HepG2 (cell line): ENCODE measurements around the gene RGS5. TPM values are rescaled to one million over a fixed set of nuclear protein-coding genes. Genes with fewer than 3 reads are reported as not detected.
"Not testable (repeated sequence)": the region's sequence is repeated elsewhere in the genome, so short reads cannot be mapped to it uniquely, and the experiment has no call there.

Experiments
- ATAC-seq: fragments of 200-7000 bp; cut with Tn5 transposase; 3 replicates; pipeline ENCODE4 v1.9.1; 2020; ENCODE audit warnings: mild to moderate bottlenecking, moderate library complexity
- BruUV-seq: library from RNA; stranded (reverse); fragments of 400-500 nt; replicated peaks from 2 replicates; lab custom pipeline; 2021; lab: Mats Ljungman, UMichigan
- CTCF ChIA-PET: fragments of 300-600 bp; formaldehyde crosslinking; extraction: SDS; loops from one replicate; lab custom pipeline; 2021; ENCODE audit warnings: low total read pairs, inconsistent platforms, low intra/inter-chr PET ratio; lab: Yijun Ruan, JAX
- POLR2A ChIA-PET: fragments of 350-600 bp; sonication (Branson Sonifier 250); formaldehyde crosslinking; loops from one replicate; lab custom pipeline; 2020; ENCODE audit warnings: antibody characterized with exemption, inconsistent platforms; lab: Yijun Ruan, JAX
- DNase-seq: peaks from one replicate; pipeline ENCODE4 v3.0.0-alpha.2; 2015; ENCODE audit warnings: low spot score
- FAIRE-seq: peaks from 3 replicates; lab custom pipeline; 2011; peaks lifted over from hg19 to GRCh38; lab: Jason Lieb, UNC
- H2AFZ ChIP-seq: one replicate; pipeline ENCODE4 v1.6.1; 2011; ENCODE audit warnings: low read length, inconsistent platforms
- H3K27ac ChIP-seq: fragments of 300-600 bp; 3 replicates; pipeline ENCODE4 v1.8.0; 2011; ENCODE audit warnings: mixed run types, mild to moderate bottlenecking, mixed read lengths, low read length, inconsistent platforms; ENCODE audit not compliant: insufficient read depth; ENCODE audit errors: extremely low read length
- H3K27me3 ChIP-seq, 2 experiments: fragments of 200-600 bp in 1 of 2; 2 replicates in 1 of 2; 3 replicates in 1 of 2; pipeline versions ENCODE4 v1.6.0 to v1.8.0; 2011; ENCODE audit warnings: low read length in 2 of 2, mild to moderate bottlenecking in 2 of 2, moderate library complexity in 2 of 2, inconsistent platforms in 1 of 2; ENCODE audit not compliant: insufficient read depth in 2 of 2, control insufficient read depth in 1 of 2
- H3K36me3 ChIP-seq, 2 experiments: fragments of 200-600 bp in 1 of 2; replicated peaks in 1 of 2; 2 replicates in 1 of 2; 3 replicates in 1 of 2; pipeline versions ENCODE4 v1.5.1 to v1.8.0; 2011; ENCODE audit warnings: low read length in 2 of 2, inconsistent platforms in 1 of 2; ENCODE audit not compliant: insufficient read depth in 2 of 2, control insufficient read depth in 1 of 2
- H3K4me1 ChIP-seq: 2 replicates; pipeline ENCODE4 v1.5.1; 2012; ENCODE audit warnings: low read length, inconsistent platforms; ENCODE audit not compliant: insufficient read depth
- H3K4me2 ChIP-seq: 2 replicates; pipeline ENCODE4 v1.6.0; 2011; ENCODE audit warnings: low read depth, low read length, inconsistent platforms
- H3K4me3 ChIP-seq, 3 experiments: fragments of 200-600 bp in 1 of 3; sonication (generic), shearing (Covaris generic) in 1 of 3; replicated peaks in 1 of 3; 2 replicates each; pipeline ENCODE4 v1.5.1; 2011 to 2016; ENCODE audit warnings: low read length in 3 of 3, inconsistent platforms in 2 of 3, low read depth in 2 of 3, mild to moderate bottlenecking in 2 of 3, control low read depth in 1 of 3, mixed read lengths in 1 of 3; ENCODE audit not compliant: insufficient read depth in 1 of 3
- H3K79me2 ChIP-seq: one replicate; pipeline ENCODE4 v1.6.1; 2011; ENCODE audit warnings: low read length, inconsistent platforms; ENCODE audit not compliant: insufficient read depth
- H3K9ac ChIP-seq: 2 replicates; pipeline ENCODE4 v1.6.0; 2011; ENCODE audit warnings: mild to moderate bottlenecking, low read depth, low read length, inconsistent platforms; ENCODE audit not compliant: insufficient read depth
- H3K9me3 ChIP-seq: 2 replicates; pipeline ENCODE4 v1.5.1; 2012; ENCODE audit warnings: mild to moderate bottlenecking, low read length
- H4K20me1 ChIP-seq: 2 replicates; pipeline ENCODE4 v1.6.0; 2011; ENCODE audit warnings: inconsistent platforms, mild to moderate bottlenecking, low read length, moderate library complexity; ENCODE audit not compliant: insufficient read depth
- FOXO1 ChIP-seq: sonication (generic); formaldehyde crosslinking; IDR thresholded peaks from 2 replicates; pipeline ENCODE4 v1.4.0; 2020; ENCODE audit warnings: missing genetic modification reagents
- RBM22 ChIP-seq: fragments of 200-400 bp; formaldehyde crosslinking; optimal IDR thresholded peaks from 2 replicates; pipeline ENCODE3; 2017; ENCODE audit warnings: mild to moderate bottlenecking, low read length, moderate library complexity
- SIN3A ChIP-seq: IDR thresholded peaks from 2 replicates; pipeline ENCODE4 v1.6.1; 2011; ENCODE audit warnings: low read depth, mild to moderate bottlenecking, control low read depth, low read length, borderline replicate concordance
- SRSF9 ChIP-seq: fragments of 200-400 bp; formaldehyde crosslinking; IDR thresholded peaks from 2 replicates; pipeline ENCODE4 v1.6.1; 2018; ENCODE audit warnings: borderline replicate concordance, mild to moderate bottlenecking, low read depth, low read length; ENCODE audit not compliant: insufficient read depth, poor library complexity, severe bottlenecking
- ZNF333 ChIP-seq: sonication (generic); formaldehyde crosslinking; IDR thresholded peaks from 2 replicates; pipeline ENCODE4 v1.4.0; 2020; ENCODE audit warnings: mild to moderate bottlenecking, missing genetic modification reagents, borderline replicate concordance
- ZNF451 ChIP-seq: sonication (generic); formaldehyde crosslinking; IDR thresholded peaks from 2 replicates; pipeline ENCODE4 v1.5.0; 2020; ENCODE audit warnings: mild to moderate bottlenecking, missing genetic modification reagents
- WGBS: methylation state at CpG from one replicate; pipeline ENCODE4 v1.1.6; 2017; ENCODE audit warnings: low lambda C conversion rate; 5-methylcytosine and 5-hydroxymethylcytosine counted together
- in situ Hi-C: cut with HindIII; loops from 2 replicates; pipeline ENCODE4 v1.10.0; 2017; ENCODE audit warnings: low pct_unique_long_range_greater_than_20kb; ENCODE audit not compliant: extremely low pct_ligation_motif_present
- intact Hi-C: fragments of 100-400 bp; cut with micrococcal nuclease; formaldehyde crosslinking; loops from one replicate; pipeline ENCODE4 v1.10.0; 2022; ENCODE audit not compliant: unreplicated experiment
- polyA plus RNA-seq, 8 experiments: library from polyadenylated mRNA; depleted of rRNA in 3 of 8; stranded (reverse) in 7 of 8; unstranded in 1 of 8; fragments of >200 nt; fragmentation: Illumina TruSeq in 4 of 8; extraction: Trizol in 4 of 8; gene quantifications; 2 replicates each; pipeline versions ENCODE4 v1.2.1 to v1.2.3, GENCODE V29; 2011 to 2016; ENCODE audit warnings: low read depth in 4 of 8, missing spikeins in 1 of 8, mixed read lengths in 1 of 8; ENCODE audit not compliant: insufficient read depth in 1 of 8
- total RNA-seq, 5 experiments: library from RNA; depleted of rRNA; stranded (reverse); fragments of >200 nt; fragmentation: Illumina TruSeq; extraction: Trizol; gene quantifications; 2 replicates each; pipeline ENCODE4 v1.2.3, GENCODE V29; 2016; ENCODE audit warnings: low read depth in 1 of 5
- TF ChIP-seq, protein P1 (sequence below): sonication (generic); formaldehyde crosslinking; conservative IDR thresholded peaks from 2 replicates; pipeline ENCODE4 v1.8.0; 2022; ENCODE audit warnings: missing genetic modification reagents
- TF ChIP-seq, protein P2 (sequence below): sonication (generic); formaldehyde crosslinking; IDR thresholded peaks from 2 replicates; pipeline ENCODE4 v1.8.0; 2022; ENCODE audit warnings: mild to moderate bottlenecking, missing genetic modification reagents, borderline replicate concordance
- TF ChIP-seq, protein P3 (sequence below): IDR thresholded peaks from 2 replicates; pipeline ENCODE4 v1.6.1; 2012; ENCODE audit warnings: low read depth, low read length, improper control_type of control experiment

RGS5 gene
- total and polyA plus RNA-seq, 2 of the 13 experiments (the other 11 are each of a cell fraction or from before 2014, with no cell fraction given) = 1.9 to 2.3 TPM

DNA sequence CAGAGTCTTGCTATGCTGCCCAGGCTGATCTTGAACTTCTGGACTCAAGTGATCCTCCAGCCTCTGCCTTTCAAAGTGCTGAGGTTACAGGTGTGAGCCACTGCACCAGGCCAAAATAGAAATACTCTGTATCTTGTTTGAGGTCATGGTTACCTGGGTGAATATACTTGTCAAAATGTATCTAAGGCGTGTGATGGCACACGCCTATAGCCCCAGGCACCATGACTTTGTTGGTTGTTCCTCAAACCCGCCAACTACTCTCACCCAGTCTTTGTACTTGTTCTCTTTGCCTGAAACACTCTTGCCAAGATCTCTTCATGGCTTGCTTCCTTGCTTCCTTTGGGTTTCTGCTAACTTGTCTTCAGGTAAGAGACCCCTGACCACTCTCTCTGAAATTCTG, 38.0 kb upstream of the RGS5 start:
- Histone ChIP-seq H4K20me1 (no peaks in the 10 kb centered on the region), H3K79me2 (no peaks in the 10 kb centered on the region), H3K27me3 (no peaks in the 10 kb centered on the region), H3K4me1 (no peaks in the 10 kb centered on the region), H3K4me2 (no peak overlapping the region), H2AFZ (no peak overlapping the region), H3K27ac (no peak overlapping the region), H3K9ac (no peak overlapping the region), H3K4me3 (no peak overlapping the region)
- no TSS peak for BruUV-seq
- no peak for FAIRE-seq
- CTCF ChIA-PET = no interaction called here
- no peak for TF ChIP-seq ZNF333
- TF ChIP-seq, protein P1, sequence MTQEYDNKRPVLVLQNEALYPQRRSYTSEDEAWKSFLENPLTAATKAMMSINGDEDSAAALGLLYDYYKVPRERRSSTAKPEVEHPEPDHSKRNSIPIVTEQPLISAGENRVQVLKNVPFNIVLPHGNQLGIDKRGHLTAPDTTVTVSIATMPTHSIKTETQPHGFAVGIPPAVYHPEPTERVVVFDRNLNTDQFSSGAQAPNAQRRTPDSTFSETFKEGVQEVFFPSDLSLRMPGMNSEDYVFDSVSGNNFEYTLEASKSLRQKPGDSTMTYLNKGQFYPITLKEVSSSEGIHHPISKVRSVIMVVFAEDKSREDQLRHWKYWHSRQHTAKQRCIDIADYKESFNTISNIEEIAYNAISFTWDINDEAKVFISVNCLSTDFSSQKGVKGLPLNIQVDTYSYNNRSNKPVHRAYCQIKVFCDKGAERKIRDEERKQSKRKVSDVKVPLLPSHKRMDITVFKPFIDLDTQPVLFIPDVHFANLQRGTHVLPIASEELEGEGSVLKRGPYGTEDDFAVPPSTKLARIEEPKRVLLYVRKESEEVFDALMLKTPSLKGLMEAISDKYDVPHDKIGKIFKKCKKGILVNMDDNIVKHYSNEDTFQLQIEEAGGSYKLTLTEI (CRISPR knock-in tag) = no peak
- TF ChIP-seq, protein P2, sequence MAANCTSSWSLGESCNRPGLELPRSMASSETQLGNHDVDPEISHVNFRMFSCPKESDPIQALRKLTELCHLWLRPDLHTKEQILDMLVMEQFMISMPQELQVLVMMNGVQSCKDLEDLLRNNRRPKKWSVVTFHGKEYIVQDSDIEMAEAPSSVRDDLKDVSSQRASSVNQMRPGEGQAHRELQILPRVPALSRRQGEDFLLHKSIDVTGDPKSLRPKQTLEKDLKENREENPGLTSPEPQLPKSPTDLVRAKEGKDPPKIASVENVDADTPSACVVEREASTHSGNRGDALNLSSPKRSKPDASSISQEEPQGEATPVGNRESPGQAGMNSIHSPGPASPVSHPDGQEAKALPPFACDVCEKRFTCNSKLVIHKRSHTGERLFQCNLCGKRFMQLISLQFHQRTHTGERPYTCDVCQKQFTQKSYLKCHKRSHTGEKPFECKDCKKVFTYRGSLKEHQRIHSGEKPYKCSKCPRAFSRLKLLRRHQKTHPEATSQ (CRISPR knock-in tag) = no peak
- no peak for TF ChIP-seq FOXO1 (CRISPR knock-in tag)
- TF ChIP-seq, protein P3, sequence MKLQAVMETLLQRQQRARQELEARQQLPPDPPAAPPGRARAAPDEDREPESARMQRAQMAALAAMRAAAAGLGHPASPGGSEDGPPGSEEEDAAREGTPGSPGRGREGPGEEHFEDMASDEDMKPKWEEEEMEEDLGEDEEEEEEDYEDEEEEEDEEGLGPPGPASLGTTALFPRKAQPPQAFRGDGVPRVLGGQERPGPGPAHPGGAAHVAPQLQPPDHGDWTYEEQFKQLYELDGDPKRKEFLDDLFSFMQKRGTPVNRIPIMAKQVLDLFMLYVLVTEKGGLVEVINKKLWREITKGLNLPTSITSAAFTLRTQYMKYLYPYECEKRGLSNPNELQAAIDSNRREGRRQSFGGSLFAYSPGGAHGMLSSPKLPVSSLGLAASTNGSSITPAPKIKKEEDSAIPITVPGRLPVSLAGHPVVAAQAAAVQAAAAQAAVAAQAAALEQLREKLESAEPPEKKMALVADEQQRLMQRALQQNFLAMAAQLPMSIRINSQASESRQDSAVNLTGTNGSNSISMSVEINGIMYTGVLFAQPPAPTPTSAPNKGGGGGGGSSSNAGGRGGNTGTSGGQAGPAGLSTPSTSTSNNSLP = no peak
- no peak for TF ChIP-seq SRSF9
- no peak for TF ChIP-seq SIN3A
- TF ChIP-seq RBM22 = no peak
- TF ChIP-seq ZNF451 (CRISPR knock-in tag) = no peak
- TF ChIP-seq, all 625 proteins: peak for 0
- in situ Hi-C loops = no loop called here
- H3K9me3 ChIP-seq = no peaks in the 10 kb centered on the region
- 94% methylated on average over 3 of the region's 3 CpGs for WGBS
- DNase-seq (no peak), ATAC-seq (no peak)
- no peaks in the 10 kb centered on the region for H3K36me3 ChIP-seq
- intact Hi-C loops = no loop called here
- POLR2A ChIA-PET = no interaction called here

DNA sequence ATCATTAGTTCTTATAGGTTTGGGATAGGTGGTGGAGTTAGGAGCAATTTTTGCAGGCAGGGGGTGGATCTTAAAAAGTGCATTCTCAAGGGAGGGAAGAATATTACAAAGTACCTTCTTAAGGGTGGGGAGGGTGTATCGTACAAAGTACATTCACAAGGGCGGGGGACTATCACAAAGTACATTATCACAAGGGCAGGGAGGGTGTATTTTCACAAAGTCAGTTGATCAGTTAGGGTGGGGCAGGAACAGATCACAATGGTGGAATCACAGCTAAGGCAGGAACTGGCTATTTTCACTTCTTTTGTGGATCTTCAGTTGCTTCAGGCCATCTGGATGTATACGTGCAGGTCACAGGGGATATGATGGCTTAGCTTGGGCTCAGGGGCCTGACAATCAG, 30.9 kb upstream of the RGS5 start:
- H3K79me2 ChIP-seq, H3K9me3 ChIP-seq, ATAC-seq, FAIRE-seq, H3K27ac ChIP-seq, H2AFZ ChIP-seq, intact Hi-C loops, POLR2A ChIA-PET, H3K27me3 ChIP-seq, H3K4me2 ChIP-seq, H3K9ac ChIP-seq, H3K4me1 ChIP-seq, in situ Hi-C loops, DNase-seq, H3K36me3 ChIP-seq, BruUV-seq, CTCF ChIA-PET, H4K20me1 ChIP-seq, H3K4me3 ChIP-seq: not testable (repeated sequence)
- 90% methylated on average over 3 of the region's 3 CpGs for WGBS
